K562 (cell line): ENCODE results near the gene CPNE2.

Source experiments
- BDP1 ChIP-seq: IDR thresholded peaks from 3 replicates; pipeline ENCODE4 v1.6.1; 2011; ENCODE audit not compliant: insufficient read length, insufficient read depth
- NR2C2 ChIP-seq, 2 experiments: fragments of 200-800 bp in 1 of 2; sonication (Bioruptor generic) in 1 of 2; sonication (generic) in 1 of 2; formaldehyde crosslinking in 1 of 2; IDR thresholded peaks; 2 replicates each; pipeline versions ENCODE4 v1.6.1 to v1.8.0; 2016 to 2022; ENCODE audit warnings: mild to moderate bottlenecking in 1 of 2, missing compliant biosample characterization in 1 of 2, missing genetic modification characterization in 1 of 2, missing genetic modification reagents in 1 of 2
- NRF1 ChIP-seq, 2 experiments: fragments of 450-650 bp; IDR thresholded peaks in 1 of 2; conservative IDR thresholded peaks in 1 of 2; 2 replicates each; pipeline ENCODE4 v1.6.1; 2014; ENCODE audit warnings: mild to moderate bottlenecking in 2 of 2
- SREBF2 ChIP-seq: sonication (generic); formaldehyde crosslinking; IDR thresholded peaks from 2 replicates; pipeline ENCODE4 v1.4.0; 2020; ENCODE audit warnings: mild to moderate bottlenecking, missing genetic modification reagents
- ZBTB17 ChIP-seq: fragments of 450-650 bp; formaldehyde crosslinking; IDR thresholded peaks from 2 replicates; pipeline ENCODE4 v1.4.0; 2020; ENCODE audit warnings: mild to moderate bottlenecking

- TF ChIP-seq ZBTB17 (CRISPR knock-in tag) (no peak), NR2C2 (CRISPR knock-in tag; IDR thresholded peaks at IDR 0.05) (no peak), NR2C2 (tag; IDR thresholded peaks at IDR 0.05) (no peak), NRF1 (conservative IDR thresholded peaks at IDR 0.05 in 1 of 2, IDR thresholded peaks at IDR 0.05 in 1 of 2) (no peak), SREBF2 (CRISPR knock-in tag) (no peak), BDP1 (no peak)
Observed at GRCh38 chr16:57155702-57156350, 63.4 kb downstream of the CPNE2 start.
